Immature natural killer cell (primary cell): Measurements from ENCODE around the gene STEAP1. TPM values are rescaled to one million over a fixed set of nuclear protein-coding genes. Genes with fewer than 3 reads are reported as not detected.
"Not testable (repeated sequence)": the region's sequence is repeated elsewhere in the genome, so short reads cannot be mapped to it uniquely, and the experiment has no call there.

Experiments
- DNase-seq, 3 donors: peaks; one replicate each; pipeline ENCODE4 v3.0.0; 2022; ENCODE audit warnings: mixed read lengths in 1 of 3
- H3K27ac Mint-ChIP-seq, 6 donors: one replicate each; pipeline ENCODE4 v1.8.0; 2020; ENCODE audit warnings: mixed read lengths in 6 of 6, mild to moderate bottlenecking in 5 of 6, inconsistent platforms in 4 of 6, moderate library complexity in 3 of 6
- H3K27me3 Mint-ChIP-seq, 3 donors: one replicate each; pipeline ENCODE4 v1.8.0; 2020 to 2021; ENCODE audit warnings: low read depth in 3 of 3, mild to moderate bottlenecking in 3 of 3, mixed read lengths in 3 of 3, moderate library complexity in 3 of 3, inconsistent platforms in 1 of 3
- H3K36me3 Mint-ChIP-seq, 3 donors: one replicate each; pipeline ENCODE4 v1.8.0; 2020; ENCODE audit warnings: mixed read lengths in 3 of 3, inconsistent platforms in 2 of 3, mild to moderate bottlenecking in 2 of 3
- H3K4me1 Mint-ChIP-seq, 2 donors: one replicate each; pipeline ENCODE4 v1.8.0; 2020; ENCODE audit warnings: inconsistent platforms in 2 of 2, mild to moderate bottlenecking in 2 of 2, mixed read lengths in 2 of 2, moderate library complexity in 1 of 2
- H3K4me3 Mint-ChIP-seq, 5 donors: one replicate each; pipeline ENCODE4 v1.8.0; 2020; ENCODE audit warnings: mild to moderate bottlenecking in 5 of 5, mixed read lengths in 5 of 5, inconsistent platforms in 3 of 5, moderate library complexity in 3 of 5
- H3K9me3 Mint-ChIP-seq, 6 donors: one replicate each; pipeline ENCODE4 v1.8.0; 2020; ENCODE audit warnings: mild to moderate bottlenecking in 6 of 6, mixed read lengths in 6 of 6, inconsistent platforms in 4 of 6, moderate library complexity in 3 of 6
- polyA plus RNA-seq, 3 donors: library from polyadenylated mRNA; unstranded; fragments of 300-500 nt; fragmentation: Illumina TruSeq; gene quantifications; one replicate each; pipeline ENCODE4 v1.2.3, GENCODE V29; 2021

STEAP1 gene
- polyA plus RNA-seq, 3 donors from 2014 or later = not detected

- Mint-ChIP-seq H3K36me3 (no peaks in the 10 kb centered on the region), H3K27me3 (peaks cover 0 to 5% (median 0%) of the 10 kb centered on the region in 3 donors), H3K4me3 (no peak overlapping the region), H3K9me3 (peaks cover 0 to 3% (median under 1%) of the 10 kb centered on the region in 6 donors), H3K27ac (no peak overlapping the region), H3K4me1 (peaks cover 10 to 13% of the 10 kb centered on the region in 2 donors)
- DNase-seq = no peak
Observed at GRCh38 chr7:90181485-90181884, 27.2 kb downstream of the STEAP1 start.

- not testable (repeated sequence) for H3K9me3 Mint-ChIP-seq, H3K36me3 Mint-ChIP-seq, H3K27me3 Mint-ChIP-seq, H3K27ac Mint-ChIP-seq, DNase-seq, H3K4me3 Mint-ChIP-seq, H3K4me1 Mint-ChIP-seq
Observed at GRCh38 chr7:90186290-90186689, 32.0 kb downstream of the STEAP1 start.

- H3K27me3 Mint-ChIP-seq = peaks cover 0 to 5% (median 2%) of the 10 kb centered on the region in 3 donors
- no peak overlapping the region for H3K4me3 Mint-ChIP-seq
- H3K9me3 Mint-ChIP-seq = peaks cover 0 to 15% (median 8%) of the 10 kb centered on the region in 6 donors
- H3K4me1 Mint-ChIP-seq = no peaks in the 10 kb centered on the region
- DNase-seq = no peak
- no peaks in the 10 kb centered on the region for H3K36me3 Mint-ChIP-seq
- H3K27ac Mint-ChIP-seq = no peak overlapping the region
Observed at GRCh38 chr7:90187507-90188050, 33.3 kb downstream of the STEAP1 start.

GRCh38 chr7:90188281-90188680, 34.0 kb downstream of the STEAP1 start:
- no peak for DNase-seq
- Mint-ChIP-seq H3K9me3 (peaks cover 0 to 18% (median 10%) of the 10 kb centered on the region in 6 donors), H3K27ac (no peak overlapping the region), H3K4me3 (no peak overlapping the region), H3K36me3 (no peaks in the 10 kb centered on the region), H3K4me1 (no peaks in the 10 kb centered on the region), H3K27me3 (peaks cover 0 to 5% (median 2%) of the 10 kb centered on the region in 3 donors)

GRCh38 chr7:90190995-90191394, 36.7 kb downstream of the STEAP1 start:
- no peak overlapping the region for H3K4me3 Mint-ChIP-seq
- H3K4me1 Mint-ChIP-seq = no peaks in the 10 kb centered on the region
- peaks cover 0 to 2% (median 0%) of the 10 kb centered on the region in 3 donors for H3K27me3 Mint-ChIP-seq
- H3K27ac Mint-ChIP-seq = no peak overlapping the region
- DNase-seq = no peak
- H3K9me3 Mint-ChIP-seq = peaks cover 0 to 18% (median 8%) of the 10 kb centered on the region in 6 donors
- H3K36me3 Mint-ChIP-seq = no peaks in the 10 kb centered on the region

- H3K4me3 Mint-ChIP-seq = no peak overlapping the region
- no peak overlapping the region for H3K27ac Mint-ChIP-seq
- peaks cover 0 to 2% (median 0%) of the 10 kb centered on the region in 3 donors for H3K27me3 Mint-ChIP-seq
- no peak for DNase-seq
- H3K4me1 Mint-ChIP-seq = no peaks in the 10 kb centered on the region
- no peaks in the 10 kb centered on the region for H3K36me3 Mint-ChIP-seq
- peaks cover 0 to 18% (median 8%) of the 10 kb centered on the region in 6 donors for H3K9me3 Mint-ChIP-seq
Observed at GRCh38 chr7:90191648-90192047, 37.4 kb downstream of the STEAP1 start.

- Mint-ChIP-seq H3K27ac (no peak overlapping the region), H3K36me3 (no peaks in the 10 kb centered on the region), H3K9me3 (peaks cover 0 to 18% (median 8%) of the 10 kb centered on the region in 6 donors), H3K27me3 (peaks cover 0 to 2% (median 0%) of the 10 kb centered on the region in 3 donors), H3K4me3 (no peak overlapping the region), H3K4me1 (no peaks in the 10 kb centered on the region)
- no peak for DNase-seq
Observed at GRCh38 chr7:90192876-90193750, 38.8 kb downstream of the STEAP1 start.

- Mint-ChIP-seq H3K4me1 (no peaks in the 10 kb centered on the region), H3K4me3 (no peak overlapping the region), H3K27ac (no peak overlapping the region), H3K27me3 (peaks cover 0 to 2% (median 0%) of the 10 kb centered on the region in 3 donors), H3K9me3 (peaks cover 0 to 18% (median 6%) of the 10 kb centered on the region in 6 donors), H3K36me3 (no peaks in the 10 kb centered on the region)
- no peak for DNase-seq
Observed at GRCh38 chr7:90194911-90195809, 40.9 kb downstream of the STEAP1 start.

- H3K4me3 Mint-ChIP-seq = no peak overlapping the region
- H3K27me3 Mint-ChIP-seq = peaks cover 0 to 3% (median 0%) of the 10 kb centered on the region in 3 donors
- H3K4me1 Mint-ChIP-seq = no peaks in the 10 kb centered on the region
- no peak for DNase-seq
- no peaks in the 10 kb centered on the region for H3K36me3 Mint-ChIP-seq
- no peaks in the 10 kb centered on the region for H3K9me3 Mint-ChIP-seq
- H3K27ac Mint-ChIP-seq = no peak overlapping the region
Observed at GRCh38 chr7:90201500-90202195, 47.4 kb downstream of the STEAP1 start.

- Mint-ChIP-seq H3K4me3 (no peak overlapping the region), H3K27me3 (peaks cover 1 to 13% (median 9%) of the 10 kb centered on the region in 3 donors)
Observed at GRCh38 chr7:90207956-90208355, 53.7 kb downstream of the STEAP1 start.

GRCh38 chr7:90209776-90210175, 55.5 kb downstream of the STEAP1 start:
- no peak for DNase-seq
- Mint-ChIP-seq H3K27me3 (peaks cover 1 to 13% (median 9%) of the 10 kb centered on the region in 3 donors), H3K36me3 (no peaks in the 10 kb centered on the region), H3K4me1 (no peaks in the 10 kb centered on the region), H3K4me3 (no peak overlapping the region), H3K27ac (no peak overlapping the region), H3K9me3 (peaks cover 0 to 2% (median 0%) of the 10 kb centered on the region in 6 donors)

More at GRCh38 chr7:90207956-90208355, 53.7 kb downstream of the STEAP1 start:
- Mint-ChIP-seq H3K27ac (no peak overlapping the region), H3K36me3 (no peaks in the 10 kb centered on the region), H3K9me3 (peaks cover 0 to 2% (median 0%) of the 10 kb centered on the region in 6 donors), H3K4me1 (no peaks in the 10 kb centered on the region)
- DNase-seq = no peak

- Mint-ChIP-seq H3K9me3 (peaks cover 0 to 2% (median 0%) of the 10 kb centered on the region in 6 donors), H3K4me3 (no peak overlapping the region), H3K27ac (no peak overlapping the region), H3K27me3 (peaks cover 1 to 13% (median 9%) of the 10 kb centered on the region in 3 donors), H3K36me3 (no peaks in the 10 kb centered on the region), H3K4me1 (no peaks in the 10 kb centered on the region)
- DNase-seq = no peak
Observed at GRCh38 chr7:90210475-90210874, 56.2 kb downstream of the STEAP1 start.

GRCh38 chr7:90210981-90211380, 56.7 kb downstream of the STEAP1 start:
- peaks cover 0 to 2% (median 0%) of the 10 kb centered on the region in 6 donors for H3K9me3 Mint-ChIP-seq
- H3K4me1 Mint-ChIP-seq = no peaks in the 10 kb centered on the region
- H3K27me3 Mint-ChIP-seq = peaks cover 1 to 13% (median 7%) of the 10 kb centered on the region in 3 donors

More at GRCh38 chr7:90210981-90211380, 56.7 kb downstream of the STEAP1 start:
- DNase-seq = no peak
- H3K4me3 Mint-ChIP-seq = peak overlapping the region in 2 of 5 donors; percentile 23 to 47
- H3K36me3 Mint-ChIP-seq = no peaks in the 10 kb centered on the region
- no peak overlapping the region for H3K27ac Mint-ChIP-seq
